ENCODE results near the gene CXCL17. TPM values are rescaled to one million over a fixed set of nuclear protein-coding genes. Genes with fewer than 3 reads are reported as not detected.

The CXCL17 gene
- total RNA-seq, 1 donor from 2014 or later = 150 TPM

DNA sequence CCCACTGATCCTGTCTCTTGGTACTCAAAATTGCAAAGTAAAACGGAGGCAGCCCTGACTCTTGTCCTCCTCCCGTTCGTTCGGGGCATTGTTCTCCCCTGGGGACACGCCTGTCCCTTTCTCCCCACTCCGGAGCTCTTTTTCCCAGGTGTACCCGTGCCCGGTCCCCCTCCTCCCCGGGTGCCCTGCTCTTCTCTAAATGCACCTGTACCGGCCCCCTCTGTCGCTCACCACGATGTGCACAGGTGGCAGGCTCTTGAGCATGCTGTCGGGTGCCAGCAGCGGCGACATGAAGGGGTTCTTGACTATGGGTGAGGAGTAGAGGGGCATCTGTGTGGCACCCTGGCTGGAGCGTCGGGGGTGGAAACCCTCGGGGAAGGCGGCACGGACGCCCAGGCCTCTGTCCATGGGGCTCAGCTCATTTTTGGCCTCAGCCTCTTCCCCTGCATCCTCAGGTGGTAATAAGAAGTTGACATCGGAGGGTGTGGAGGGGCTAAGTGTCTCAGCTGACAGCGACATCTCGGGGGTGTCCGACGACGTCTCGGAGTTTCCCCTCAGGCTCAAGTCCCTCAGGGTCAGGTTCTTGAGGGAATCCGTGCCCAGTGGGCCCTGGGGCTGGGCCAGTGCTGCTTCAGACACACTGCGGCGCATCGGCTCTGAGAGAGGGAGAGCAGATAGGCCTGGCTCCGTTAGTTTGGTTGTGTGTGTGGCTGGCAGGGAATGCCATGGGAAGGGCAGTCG is 40.2 kb downstream of the CXCL17 start:
- TF ChIP-seq CTCF (IDR thresholded peaks at IDR 0.05) = no peak
- H3K36me3 ChIP-seq = no peaks in the 10 kb centered on the region
- DNase-seq (no peak), ATAC-seq (no peak)
- no peaks in the 10 kb centered on the region for H3K9me3 ChIP-seq
- H3K4me1 ChIP-seq = peaks cover 14% of the 10 kb centered on the region
- no peak overlapping the region for H3K27ac ChIP-seq
- intact Hi-C loops (cut with DNase I) = no loop called here
- H3K27me3 ChIP-seq = no peaks in the 10 kb centered on the region
- H3K4me3 ChIP-seq = peak overlapping the region; percentile 66

DNA sequence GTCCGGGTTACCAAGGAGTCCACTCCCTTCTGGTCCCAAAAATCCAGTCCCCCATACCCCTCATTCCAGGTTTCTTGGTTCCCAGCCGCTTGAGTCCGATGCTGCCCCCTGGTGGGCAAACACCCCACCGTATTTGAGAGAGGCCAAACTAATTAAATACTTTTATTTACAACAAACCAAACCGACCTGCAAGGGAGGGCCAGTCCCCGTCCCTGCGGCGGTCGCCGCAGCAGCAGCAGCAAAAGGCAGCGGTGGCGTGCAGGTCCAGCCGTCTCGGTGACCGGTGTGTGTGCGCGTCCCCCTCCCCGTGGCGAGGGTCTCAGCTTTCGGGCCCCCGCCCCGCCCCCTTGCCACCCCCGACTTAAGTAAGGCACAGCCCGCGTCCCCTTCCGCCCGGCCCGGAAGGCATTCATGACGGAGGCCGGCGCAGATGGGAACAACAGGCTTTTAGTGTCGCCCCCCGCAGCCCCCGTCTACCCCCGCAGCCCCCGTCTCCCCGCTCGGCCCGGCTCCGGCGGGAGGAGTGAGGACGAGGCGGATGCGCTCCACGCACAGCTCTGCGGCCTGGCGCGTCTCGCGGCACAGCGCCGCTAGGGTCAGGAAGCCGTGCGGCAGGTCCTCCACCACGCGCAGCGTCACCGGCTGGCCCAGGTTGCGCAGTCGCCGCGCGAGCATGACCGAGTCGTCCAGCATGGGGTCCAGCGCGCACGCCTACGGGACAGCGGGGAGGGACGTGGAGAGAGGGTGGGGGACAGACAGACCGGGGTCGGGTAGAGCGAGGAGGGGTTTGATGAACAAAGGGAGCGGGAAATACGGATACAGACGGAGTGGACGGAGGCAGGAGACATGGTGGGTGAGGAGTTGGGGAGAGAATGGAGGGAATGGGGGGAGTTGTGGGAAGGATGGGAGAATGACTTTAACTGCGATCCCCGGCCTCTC is 41.1 kb downstream of the CXCL17 start:
- Histone ChIP-seq H3K9me3 (no peaks in the 10 kb centered on the region), H3K36me3 (no peaks in the 10 kb centered on the region), H3K27me3 (no peaks in the 10 kb centered on the region), H3K27ac (peak overlapping the region; percentile 70), H3K4me3 (peak overlapping the region; percentile 66), H3K4me1 (peaks cover 17% of the 10 kb centered on the region)
- intact Hi-C loops (cut with DNase I) = no loop called here
- peak; percentile 90 for DNase-seq
- ATAC-seq = peak; percentile 76
- peak; percentile 79 for TF ChIP-seq CTCF (IDR thresholded peaks at IDR 0.05)

- intact Hi-C loops (cut with DNase I) = no loop called here
- Histone ChIP-seq H3K27me3 (no peaks in the 10 kb centered on the region), H3K4me3 (no peak overlapping the region), H3K9me3 (no peaks in the 10 kb centered on the region), H3K27ac (no peak overlapping the region), H3K4me1 (peaks cover 20% of the 10 kb centered on the region), H3K36me3 (no peaks in the 10 kb centered on the region)
- no peak for TF ChIP-seq CTCF (IDR thresholded peaks at IDR 0.05)
- DNase-seq = no peak
- ATAC-seq = no peak
These were observed 42.3 kb downstream of the CXCL17 start for GRCh38 chr19:42400404-42400803.

DNA sequence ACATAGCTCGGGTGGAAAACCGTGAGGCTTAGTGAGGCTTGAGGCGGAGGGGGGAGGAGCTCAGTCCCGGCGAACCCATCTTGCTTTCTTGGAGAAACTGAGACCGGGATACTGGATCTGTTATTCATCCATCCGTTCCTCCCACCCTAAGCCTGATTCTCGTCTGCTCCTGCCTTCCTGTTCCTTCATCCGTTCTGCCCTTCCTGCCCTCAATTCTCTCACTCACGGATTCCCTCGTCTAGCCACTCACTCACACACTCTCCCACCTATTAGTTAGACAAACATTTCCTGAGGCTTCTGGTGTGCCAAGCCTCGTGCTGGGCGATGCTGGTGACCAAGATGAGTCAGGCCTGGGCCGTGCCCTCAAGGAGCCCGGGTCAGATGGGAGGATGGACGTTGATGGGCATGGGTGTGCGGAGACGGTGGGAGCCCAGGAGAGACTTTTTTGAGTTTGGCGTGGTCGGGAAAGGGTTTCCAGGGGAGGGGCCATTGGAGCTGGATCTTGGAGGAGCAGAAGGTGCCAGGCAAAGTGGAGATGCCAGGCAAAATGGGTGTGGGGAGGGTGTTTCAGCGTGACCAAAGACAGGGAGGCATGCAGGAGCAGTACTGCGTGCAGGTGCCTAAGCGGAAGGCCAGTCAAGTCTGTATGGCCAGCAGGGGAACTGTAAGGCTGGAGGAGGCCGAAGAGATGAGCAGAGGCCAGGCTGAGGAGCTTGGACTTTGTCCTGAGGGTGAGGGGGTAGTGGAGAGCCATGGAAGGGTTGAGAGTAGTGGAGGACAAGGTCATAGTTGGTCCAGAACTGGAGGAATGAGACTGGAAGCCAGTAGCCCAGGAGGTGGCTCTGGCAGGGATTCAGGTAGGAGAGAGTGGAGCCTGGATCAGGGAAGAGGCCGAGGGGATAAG is 45.2 kb downstream of the CXCL17 start:
- Histone ChIP-seq H3K4me1 (peaks cover 20% of the 10 kb centered on the region), H3K27ac (peak overlapping the region; percentile 67), H3K27me3 (no peaks in the 10 kb centered on the region), H3K9me3 (no peaks in the 10 kb centered on the region), H3K36me3 (no peaks in the 10 kb centered on the region), H3K4me3 (peak overlapping the region; percentile 60)
- no peak for TF ChIP-seq CTCF (IDR thresholded peaks at IDR 0.05)
- DNase-seq (no peak), ATAC-seq (no peak)
- intact Hi-C loops (cut with DNase I) = no loop called here
